GM12864 (cell line): ENCODE results near the gene HOXA11.

ENCODE experiments used
- DNase-seq: peaks from one replicate; pipeline ENCODE4 v3.0.0-alpha.2; 2011; ENCODE audit warnings: low read depth
- H3K4me3 ChIP-seq: 2 replicates; pipeline ENCODE4 v1.5.1; 2011; ENCODE audit warnings: mild to moderate bottlenecking, low read depth, low read length, control low read depth
- TF ChIP-seq, protein P1 (sequence below): IDR thresholded peaks from 2 replicates; pipeline ENCODE4 v1.5.1; 2011; ENCODE audit warnings: low read depth, mild to moderate bottlenecking, moderate library complexity, low read length, control low read depth, inconsistent platforms; ENCODE audit errors: missing control alignments

HOXA11 gene

GRCh38 chr7:27205325-27206280 is 20.6 kb upstream of the HOXA11 start:
- H3K4me3 ChIP-seq: no peak overlapping the region
- TF ChIP-seq, protein P1, sequence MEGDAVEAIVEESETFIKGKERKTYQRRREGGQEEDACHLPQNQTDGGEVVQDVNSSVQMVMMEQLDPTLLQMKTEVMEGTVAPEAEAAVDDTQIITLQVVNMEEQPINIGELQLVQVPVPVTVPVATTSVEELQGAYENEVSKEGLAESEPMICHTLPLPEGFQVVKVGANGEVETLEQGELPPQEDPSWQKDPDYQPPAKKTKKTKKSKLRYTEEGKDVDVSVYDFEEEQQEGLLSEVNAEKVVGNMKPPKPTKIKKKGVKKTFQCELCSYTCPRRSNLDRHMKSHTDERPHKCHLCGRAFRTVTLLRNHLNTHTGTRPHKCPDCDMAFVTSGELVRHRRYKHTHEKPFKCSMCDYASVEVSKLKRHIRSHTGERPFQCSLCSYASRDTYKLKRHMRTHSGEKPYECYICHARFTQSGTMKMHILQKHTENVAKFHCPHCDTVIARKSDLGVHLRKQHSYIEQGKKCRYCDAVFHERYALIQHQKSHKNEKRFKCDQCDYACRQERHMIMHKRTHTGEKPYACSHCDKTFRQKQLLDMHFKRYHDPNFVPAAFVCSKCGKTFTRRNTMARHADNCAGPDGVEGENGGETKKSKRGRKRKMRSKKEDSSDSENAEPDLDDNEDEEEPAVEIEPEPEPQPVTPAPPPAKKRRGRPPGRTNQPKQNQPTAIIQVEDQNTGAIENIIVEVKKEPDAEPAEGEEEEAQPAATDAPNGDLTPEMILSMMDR: no peak

GRCh38 chr7:27204851-27205322 is 19.9 kb upstream of the HOXA11 start:
- TF ChIP-seq, protein P1: no peak
- DNase-seq: no peak
- no peak overlapping the region for H3K4me3 ChIP-seq

More at GRCh38 chr7:27205325-27206280, 20.6 kb upstream of the HOXA11 start:
- DNase-seq: no peak

DNA sequence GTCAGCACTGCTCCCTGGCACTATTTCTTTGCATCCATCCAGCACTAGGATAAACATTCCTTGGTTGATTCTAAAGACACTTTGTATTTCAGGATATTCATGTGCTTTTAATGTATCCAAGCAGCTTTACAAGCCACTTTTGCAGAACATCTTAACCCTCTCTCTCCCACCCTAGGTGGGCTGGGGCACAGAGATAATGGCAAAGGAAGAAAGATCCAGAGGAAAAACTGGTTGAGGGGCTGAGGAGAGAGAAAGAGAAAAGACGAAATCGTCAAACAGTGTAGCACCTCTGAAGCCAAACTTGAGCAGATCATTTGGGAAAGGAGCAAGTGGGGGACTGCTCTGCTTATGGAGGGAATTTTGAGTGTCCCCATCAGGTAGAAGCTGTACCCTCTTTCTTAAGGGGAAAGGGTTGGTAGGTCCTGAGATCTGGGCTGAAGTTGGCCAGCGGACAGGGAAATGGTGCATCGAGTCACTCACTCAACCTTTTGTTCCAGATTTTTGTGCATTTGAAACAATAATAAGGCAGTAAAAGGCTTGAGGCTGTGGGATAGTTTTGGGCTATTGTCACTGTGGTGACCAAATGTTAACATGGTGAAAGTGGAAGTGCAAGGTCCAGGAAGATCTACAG is 19.0 kb upstream of the HOXA11 start:
- no peak overlapping the region for H3K4me3 ChIP-seq
- no peak for DNase-seq
- TF ChIP-seq, protein P1: no peak

DNA sequence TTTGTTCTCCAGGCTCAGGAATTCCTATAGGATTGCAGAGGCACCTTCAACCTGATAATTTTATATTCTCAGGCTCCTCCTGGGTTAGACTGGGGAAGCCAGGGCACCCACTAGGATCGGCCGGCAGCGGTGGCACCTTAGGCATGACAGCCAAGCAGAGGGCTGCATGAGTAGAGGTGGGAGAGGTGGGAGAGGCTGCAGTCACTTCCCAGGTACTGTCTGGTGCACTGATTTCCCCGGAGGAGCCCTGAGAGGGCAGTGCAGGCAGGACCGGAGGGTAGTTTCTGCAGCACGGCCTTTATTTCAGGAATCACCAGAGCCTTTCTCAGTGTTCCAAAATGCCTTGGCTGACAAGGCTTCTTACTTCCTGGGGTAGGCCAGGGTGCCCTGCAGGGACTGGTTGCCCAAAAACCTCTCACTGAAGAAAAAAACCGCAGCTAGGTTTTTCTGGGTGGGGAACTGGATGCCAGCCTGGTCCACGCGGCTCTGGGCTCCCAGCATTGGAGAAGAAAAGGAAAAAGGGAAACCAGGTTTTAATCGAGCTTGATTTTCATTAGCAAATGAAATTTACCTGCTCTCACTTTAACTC is 18.4 kb upstream of the HOXA11 start:
- no peak for DNase-seq
- no peak overlapping the region for H3K4me3 ChIP-seq
- TF ChIP-seq, protein P1: no peak

- DNase-seq: no peak
- TF ChIP-seq, protein P1: no peak
- H3K4me3 ChIP-seq: no peak overlapping the region
Observed at GRCh38 chr7:27202862-27203134, 17.8 kb upstream of the HOXA11 start.

DNA sequence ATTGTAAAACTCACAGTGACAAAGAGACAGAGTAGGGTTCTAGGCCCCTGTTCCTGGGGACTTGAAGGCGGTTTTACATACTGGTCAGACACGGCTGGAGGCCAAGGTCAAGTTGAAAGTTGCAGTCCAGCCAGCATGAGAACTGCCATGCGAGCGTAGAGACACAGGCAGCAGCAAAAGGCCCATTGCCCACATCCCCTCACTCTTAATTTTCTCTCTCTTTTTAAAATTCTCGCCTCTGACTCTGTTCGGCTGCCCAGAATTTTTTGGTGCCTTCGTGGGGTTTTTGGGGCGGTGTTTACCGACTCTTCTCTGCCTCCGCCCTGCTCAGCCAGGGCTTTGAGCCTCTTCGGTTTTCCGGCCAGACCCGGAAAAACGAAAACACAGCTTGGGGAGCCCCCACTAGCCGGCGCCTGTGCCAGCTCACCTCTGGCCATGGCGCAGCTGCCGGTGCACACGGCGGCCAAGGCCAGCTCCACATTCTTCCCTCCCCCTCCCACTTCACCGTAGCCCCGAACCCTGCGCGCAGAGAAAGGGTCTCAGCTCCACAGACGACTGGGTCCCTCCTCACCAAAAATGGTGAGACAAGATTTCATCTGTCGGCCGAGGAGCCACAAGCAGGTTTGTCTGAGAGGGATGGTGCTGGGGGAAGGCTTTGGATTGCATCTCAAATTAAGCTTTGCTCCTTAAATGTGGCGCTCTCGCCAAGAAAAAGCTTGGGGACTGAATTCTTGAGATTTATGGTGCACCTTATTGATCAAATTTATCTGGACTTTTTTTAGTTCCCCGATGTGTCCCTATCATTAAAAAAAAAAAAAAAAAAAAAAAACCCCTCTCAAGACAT is 17.2 kb upstream of the HOXA11 start:
- no peak for DNase-seq
- TF ChIP-seq, protein P1: no peak
- no peak overlapping the region for H3K4me3 ChIP-seq
